ENCODE data around the gene PRRG2. TPM values are rescaled to one million over a fixed set of nuclear protein-coding genes. Genes with fewer than 3 reads are reported as not detected.
A peak's percentile ranks its signal among the peaks of the same experiment; 100 is the strongest.

PRRG2 gene
- total and polyA plus RNA-seq, 2 of the 13 experiments (the other 11 are each of a cell fraction or from before 2014, with no cell fraction given): 0.66 to 0.82 TPM

DNA sequence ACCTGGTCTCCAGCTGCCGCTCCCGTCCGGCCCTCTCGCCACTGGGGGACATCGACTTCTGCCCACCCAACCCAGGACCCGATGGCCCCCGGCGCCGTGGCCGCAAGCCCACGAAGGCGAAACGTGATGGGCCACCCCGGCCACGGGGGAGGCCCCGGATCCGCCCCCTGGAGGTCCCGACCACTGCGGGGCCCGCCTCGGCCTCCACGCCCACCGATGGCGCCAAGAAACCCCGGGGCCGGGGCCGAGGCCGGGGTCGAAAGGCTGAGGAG lies 16.5 kb downstream of the PRRG2 start:
- FAIRE-seq (no peak), ATAC-seq (no peak), DNase-seq (ENCODE audit: low spot score) (no peak)
- Histone ChIP-seq H3K36me3 (replicated peaks in 1 of 2; ENCODE audit: control insufficient read depth in 1 of 2, insufficient read depth in 2 of 2, low read length in 2 of 2) (peaks cover 7 to 46% of the 10 kb centered on the region in 2 experiments; a peak in 4 of 5 replicates), H3K9ac (ENCODE audit: insufficient read depth, low read depth, low read length) (no peak overlapping the region), H2AFZ (ENCODE audit: low read length) (no peak overlapping the region), H3K9me3 (ENCODE audit: low read length) (no peaks in the 10 kb centered on the region), H3K4me1 (ENCODE audit: insufficient read depth, low read length) (peaks cover 10% of the 10 kb centered on the region), H3K79me2 (ENCODE audit: insufficient read depth, low read length) (peaks cover 4% of the 10 kb centered on the region), H3K4me3 (replicated peaks in 1 of 3; ENCODE audit: insufficient read depth in 1 of 3, low read depth in 2 of 3, low read length in 3 of 3) (no peak overlapping the region), H3K4me2 (ENCODE audit: low read depth, low read length) (no peak overlapping the region), H3K27me3 (ENCODE audit: control insufficient read depth in 1 of 2, insufficient read depth in 2 of 2, low read length in 2 of 2) (no peaks in the 10 kb centered on the region), H3K27ac (ENCODE audit: extremely low read length, insufficient read depth, low read length) (no peak overlapping the region), H4K20me1 (ENCODE audit: insufficient read depth, low read length) (0 out of 2 replicates have a peak, but pooled peaks cover 5% of the 10 kb centered on the region)
- ChIA-PET POLR2A (no interaction called here), CTCF (ENCODE audit: low intra/inter-chr PET ratio, low total read pairs) (interaction anchor here (0.7 kb wide), 1 partner anchor 74 kb away, joined by 3 read pairs; no protein-coding TSS in a partner anchor)
- WGBS (ENCODE audit: low lambda C conversion rate): 96% methylated on average over 27 of the region's 29 CpGs
- intact Hi-C loops (cut with micrococcal nuclease; ENCODE audit: unreplicated experiment) (no loop called here), in situ Hi-C loops (cut with HindIII; ENCODE audit: extremely low pct_ligation_motif_present, low pct_unique_long_range_greater_than_20kb) (loop anchor here (10.0 kb wide), 1 partner anchor 77 kb away; the partner anchor contains the start of gene PRMT1)
- TF ChIP-seq, protein P1, sequence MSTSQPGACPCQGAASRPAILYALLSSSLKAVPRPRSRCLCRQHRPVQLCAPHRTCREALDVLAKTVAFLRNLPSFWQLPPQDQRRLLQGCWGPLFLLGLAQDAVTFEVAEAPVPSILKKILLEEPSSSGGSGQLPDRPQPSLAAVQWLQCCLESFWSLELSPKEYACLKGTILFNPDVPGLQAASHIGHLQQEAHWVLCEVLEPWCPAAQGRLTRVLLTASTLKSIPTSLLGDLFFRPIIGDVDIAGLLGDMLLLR (CRISPR knock-in tag; IDR thresholded peaks at IDR 0.05): no peak
- TF ChIP-seq AGO2 (optimal IDR thresholded peaks at IDR 0.05; ENCODE audit: low read depth, low read length) (peak; percentile 16), RBFOX2 (IDR thresholded peaks at IDR 0.05; ENCODE audit: low read depth, low read length) (peak; percentile 13; the same call in 1 of the 2 replicates)
- BruUV-seq (replicated peaks): no TSS peak

- H4K20me1 ChIP-seq (ENCODE audit: insufficient read depth, low read length): no peaks in the 10 kb centered on the region
- DNase-seq (ENCODE audit: low spot score) (no peak), ATAC-seq (no peak), FAIRE-seq (no peak)
- H3K4me2 ChIP-seq (ENCODE audit: low read depth, low read length): no peak overlapping the region
- 95% methylated on average over 18 of the region's 26 CpGs for WGBS (ENCODE audit: low lambda C conversion rate)
- H2AFZ ChIP-seq (ENCODE audit: low read length): no peak overlapping the region
- H3K36me3 ChIP-seq (replicated peaks in 1 of 2; ENCODE audit: control insufficient read depth in 1 of 2, insufficient read depth in 2 of 2, low read length in 2 of 2): peaks cover 8 to 46% of the 10 kb centered on the region in 2 experiments; a peak in 4 of 5 replicates
- H3K27me3 ChIP-seq (ENCODE audit: control insufficient read depth in 1 of 2, insufficient read depth in 2 of 2, low read length in 2 of 2): no peaks in the 10 kb centered on the region
- no peaks in the 10 kb centered on the region for H3K9me3 ChIP-seq (ENCODE audit: low read length)
- H3K4me1 ChIP-seq (ENCODE audit: insufficient read depth, low read length): 0 out of 2 replicates have a peak, but pooled peaks cover 4% of the 10 kb centered on the region
- H3K27ac ChIP-seq (ENCODE audit: extremely low read length, insufficient read depth, low read length): no peak overlapping the region
- in situ Hi-C loops (cut with HindIII; ENCODE audit: extremely low pct_ligation_motif_present, low pct_unique_long_range_greater_than_20kb): loop anchor here (10.0 kb wide), 1 partner anchor 75 kb away; the partner anchor contains the start of gene PRMT1
- peaks cover under 1% of the 10 kb centered on the region for H3K79me2 ChIP-seq (ENCODE audit: insufficient read depth, low read length)
- POLR2A ChIA-PET: interaction anchor here (1.2 kb wide), 1 partner anchor 41 kb away, joined by 3 read pairs; no protein-coding TSS in a partner anchor
- TF ChIP-seq POGZ (CRISPR knock-in tag; IDR thresholded peaks at IDR 0.05) (no peak), RBFOX2 (IDR thresholded peaks at IDR 0.05; ENCODE audit: low read depth, low read length) (0 out of 2 replicates have a peak, but pooled peaks have one; percentile 25), ARNT (IDR thresholded peaks at IDR 0.05) (no peak), AGO2 (optimal IDR thresholded peaks at IDR 0.05; ENCODE audit: low read depth, low read length) (peak; percentile 56)
- CTCF ChIA-PET (ENCODE audit: low intra/inter-chr PET ratio, low total read pairs): no interaction called here
- intact Hi-C loops (cut with micrococcal nuclease; ENCODE audit: unreplicated experiment): no loop called here
- BruUV-seq (replicated peaks): no TSS peak
- no peak overlapping the region for H3K4me3 ChIP-seq (replicated peaks in 1 of 3; ENCODE audit: insufficient read depth in 1 of 3, low read depth in 2 of 3, low read length in 3 of 3)
- H3K9ac ChIP-seq (ENCODE audit: insufficient read depth, low read depth, low read length): no peak overlapping the region
Measured at GRCh38 chr19:49599378-49600295, 18.5 kb downstream of the PRRG2 start.

All from HepG2 (cell line).